CD14-positive monocyte (primary cell): ENCODE results near the gene DNAH1. TPM values are rescaled to one million over a fixed set of nuclear protein-coding genes. Genes with fewer than 3 reads are reported as not detected.

Experiments
- DNase-seq, 3 donors: peaks; one replicate each; pipeline ENCODE4 v3.0.0-alpha.2; 2011 to 2022
- H2AFZ ChIP-seq: 2 replicates; pipeline ENCODE4 v1.6.0; 2012; ENCODE audit warnings: mild to moderate bottlenecking, low read depth, low read length, inconsistent platforms; ENCODE audit not compliant: insufficient read depth, poor library complexity, severe bottlenecking
- H3K27ac ChIP-seq, 2 donors: 1 replicate in 1 of 2; 2 replicates in 1 of 2; pipeline ENCODE4 v1.5.1; 2012 to 2013; ENCODE audit warnings: low read length in 2 of 2, control low read depth in 1 of 2, inconsistent platforms in 1 of 2, low read depth in 1 of 2, mild to moderate bottlenecking in 1 of 2
- H3K27me3 ChIP-seq, 2 donors: one replicate each; pipeline versions ENCODE4 v1.6.0 to v1.6.1; 2011 to 2013; ENCODE audit warnings: low read length in 2 of 2; ENCODE audit not compliant: control insufficient read depth in 2 of 2, insufficient read depth in 2 of 2
- H3K36me3 ChIP-seq, 2 donors: replicated peaks in 1 of 2; 1 replicate in 1 of 2; 2 replicates in 1 of 2; pipeline versions ENCODE4 v1.5.1 to v1.6.1; 2012 to 2013; ENCODE audit warnings: low read length in 2 of 2, control low read depth in 1 of 2, inconsistent platforms in 1 of 2, mild to moderate bottlenecking in 1 of 2; ENCODE audit not compliant: insufficient read depth in 2 of 2, control insufficient read depth in 1 of 2
- H3K4me1 ChIP-seq, 2 donors: 1 replicate in 1 of 2; 2 replicates in 1 of 2; pipeline versions ENCODE4 v1.5.1 to v1.6.1; 2012 to 2013; ENCODE audit warnings: low read length in 2 of 2, control low read depth in 1 of 2, inconsistent platforms in 1 of 2, mild to moderate bottlenecking in 1 of 2, moderate library complexity in 1 of 2; ENCODE audit not compliant: insufficient read depth in 2 of 2, control insufficient read depth in 1 of 2
- H3K4me2 ChIP-seq: replicated peaks from 2 replicates; pipeline ENCODE3; 2012; ENCODE audit warnings: low read length, moderate library complexity, mild to moderate bottlenecking; ENCODE audit not compliant: poor library complexity, severe bottlenecking; ENCODE audit errors: extremely low read depth
- H3K4me3 ChIP-seq, 3 experiments: fragments of 200-600 bp in 1 of 3; sonication (generic) in 1 of 3; replicated peaks in 1 of 3; 1 replicate in 2 of 3; 2 replicates in 1 of 3; pipeline ENCODE4 v1.5.1; 2011 to 2013; ENCODE audit warnings: low read length in 3 of 3, mild to moderate bottlenecking in 3 of 3, control low read depth in 2 of 3, low read depth in 2 of 3, inconsistent platforms in 1 of 3, moderate library complexity in 1 of 3
- H3K79me2 ChIP-seq: 2 replicates; pipeline ENCODE4 v1.6.0; 2012; ENCODE audit warnings: mild to moderate bottlenecking, control low read depth, inconsistent platforms, low read length, moderate library complexity; ENCODE audit not compliant: insufficient read depth
- H3K9ac ChIP-seq: 2 replicates; pipeline ENCODE4 v1.6.0; 2017; ENCODE audit warnings: low read length, mild to moderate bottlenecking; ENCODE audit not compliant: insufficient read depth, poor library complexity, severe bottlenecking
- H3K9me3 ChIP-seq, 2 donors: replicated peaks in 1 of 2; 1 replicate in 1 of 2; 2 replicates in 1 of 2; pipeline versions ENCODE4 v1.5.1 to v1.6.1; 2012 to 2013; ENCODE audit warnings: low read length in 2 of 2, control low read depth in 1 of 2; ENCODE audit not compliant: control insufficient read depth in 1 of 2, insufficient read depth in 1 of 2
- H4K20me1 ChIP-seq: 2 replicates; pipeline ENCODE4 v1.6.0; 2012; ENCODE audit warnings: mild to moderate bottlenecking, low read length, control low read depth, moderate library complexity; ENCODE audit not compliant: insufficient read depth
- H3K27ac Mint-ChIP-seq, 7 donors: one replicate each; pipeline ENCODE4 v1.8.0; 2020; ENCODE audit warnings: mild to moderate bottlenecking in 7 of 7, mixed read lengths in 7 of 7, moderate library complexity in 6 of 7, inconsistent platforms in 2 of 7
- H3K27me3 Mint-ChIP-seq, 3 donors: one replicate each; pipeline ENCODE4 v1.8.0; 2021 to 2022; ENCODE audit warnings: low read depth in 3 of 3, mild to moderate bottlenecking in 3 of 3, mixed read lengths in 3 of 3, moderate library complexity in 3 of 3, inconsistent platforms in 1 of 3
- H3K36me3 Mint-ChIP-seq, 2 donors: one replicate each; pipeline ENCODE4 v1.8.0; 2020; ENCODE audit warnings: mixed read lengths in 2 of 2, inconsistent platforms in 1 of 2, mild to moderate bottlenecking in 1 of 2
- H3K4me1 Mint-ChIP-seq: one replicate; pipeline ENCODE4 v1.8.0; 2020; ENCODE audit warnings: mild to moderate bottlenecking, mixed read lengths
- H3K4me3 Mint-ChIP-seq, 2 donors: one replicate each; pipeline ENCODE4 v1.8.0; 2020; ENCODE audit warnings: mild to moderate bottlenecking in 2 of 2, mixed read lengths in 2 of 2, moderate library complexity in 1 of 2
- H3K9me3 Mint-ChIP-seq, 7 donors: one replicate each; pipeline ENCODE4 v1.8.0; 2020 to 2022; ENCODE audit warnings: mixed read lengths in 7 of 7, mild to moderate bottlenecking in 6 of 7, moderate library complexity in 6 of 7, inconsistent platforms in 2 of 7
- WGBS: methylation state at CpG from one replicate; pipeline ENCODE4 v1.1.5; 2013; ENCODE audit warnings: missing lambda C conversion rate; ENCODE audit not compliant: insufficient coverage; 5-methylcytosine and 5-hydroxymethylcytosine counted together
- intact Hi-C, 2 donors: fragments of 100-400 bp; cut with micrococcal nuclease; formaldehyde crosslinking; loops; one replicate each; pipeline versions ENCODE4 v1.15.0 to v1.15.1; 2023
- polyA plus RNA-seq, 3 donors: library from polyadenylated mRNA; depleted of rRNA in 1 of 3; unstranded in 2 of 3; stranded (reverse) in 1 of 3; fragments of 300-500 nt in 2 of 3; fragments of >200 nt in 1 of 3; fragmentation: Illumina TruSeq in 2 of 3; gene quantifications; 1 replicate in 2 of 3; 2 replicates in 1 of 3; pipeline ENCODE4 v1.2.3, GENCODE V29; 2012 to 2021
- TF ChIP-seq, protein P1 (sequence below): fragments of 200-600 bp; IDR thresholded peaks from one replicate; pipeline ENCODE4 v1.8.0; 2022; ENCODE audit warnings: antibody characterized with exemption, mild to moderate bottlenecking

The DNAH1 gene
- polyA plus RNA-seq, 3 donors, result 0.15 to 47.0 (median 0.25) TPM

DNA sequence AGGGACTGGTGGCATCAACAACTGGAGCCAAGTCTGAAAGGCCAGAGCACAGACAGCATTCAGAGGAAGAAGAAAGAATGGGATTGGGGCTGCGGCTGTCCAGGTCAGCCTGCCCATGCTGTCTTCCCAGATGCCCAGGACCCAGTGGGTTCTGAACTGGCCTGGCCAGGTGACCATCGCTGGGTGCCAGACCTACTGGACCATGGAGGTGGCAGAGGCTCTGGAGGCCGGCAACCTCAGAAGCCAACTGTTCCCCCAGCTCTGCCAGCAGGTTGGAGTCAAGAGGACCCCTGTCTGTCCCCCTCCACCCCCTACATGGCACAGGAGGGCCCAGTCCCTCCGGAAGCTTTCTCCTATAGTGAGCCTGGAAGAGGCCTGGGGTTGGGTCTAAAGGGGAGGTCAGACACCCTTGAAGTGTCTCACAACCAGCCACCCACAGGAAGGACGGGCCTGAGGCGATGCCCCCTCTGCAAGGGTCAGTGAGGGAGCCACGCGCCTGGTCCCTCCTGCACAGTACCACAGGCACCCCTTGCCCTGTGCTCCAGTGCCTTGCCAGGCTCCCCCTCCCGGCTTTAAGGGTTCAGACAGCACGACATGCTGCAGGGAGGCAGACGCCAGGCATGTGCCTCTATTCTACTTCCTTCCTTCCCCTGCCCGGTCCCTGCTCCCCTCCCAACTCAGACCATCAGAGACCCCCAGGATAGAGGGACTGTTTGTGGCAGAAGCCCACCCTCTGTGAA lies 43.2 kb downstream of the DNAH1 start:
- Histone ChIP-seq H3K36me3 (peaks cover 79 to 98% of the 10 kb centered on the region in 2 donors), H3K27ac (no peak overlapping the region), H4K20me1 (no peaks in the 10 kb centered on the region), H3K4me2 (no peak overlapping the region), H3K9ac (no peak overlapping the region), H2AFZ (no peak overlapping the region), H3K4me1 (no peaks in the 10 kb centered on the region), H3K9me3 (no peaks in the 10 kb centered on the region), H3K4me3 (no peak overlapping the region), H3K79me2 (no peaks in the 10 kb centered on the region), H3K27me3 (no peaks in the 10 kb centered on the region)
- 95% methylated on average over 8 of the region's 12 CpGs for WGBS
- H3K36me3 Mint-ChIP-seq, result peaks cover 83 to 96% of the 10 kb centered on the region in 2 donors
- H3K27ac Mint-ChIP-seq, result peak overlapping the region in 1 of 7 donors; percentile 10
- TF ChIP-seq, protein P1, sequence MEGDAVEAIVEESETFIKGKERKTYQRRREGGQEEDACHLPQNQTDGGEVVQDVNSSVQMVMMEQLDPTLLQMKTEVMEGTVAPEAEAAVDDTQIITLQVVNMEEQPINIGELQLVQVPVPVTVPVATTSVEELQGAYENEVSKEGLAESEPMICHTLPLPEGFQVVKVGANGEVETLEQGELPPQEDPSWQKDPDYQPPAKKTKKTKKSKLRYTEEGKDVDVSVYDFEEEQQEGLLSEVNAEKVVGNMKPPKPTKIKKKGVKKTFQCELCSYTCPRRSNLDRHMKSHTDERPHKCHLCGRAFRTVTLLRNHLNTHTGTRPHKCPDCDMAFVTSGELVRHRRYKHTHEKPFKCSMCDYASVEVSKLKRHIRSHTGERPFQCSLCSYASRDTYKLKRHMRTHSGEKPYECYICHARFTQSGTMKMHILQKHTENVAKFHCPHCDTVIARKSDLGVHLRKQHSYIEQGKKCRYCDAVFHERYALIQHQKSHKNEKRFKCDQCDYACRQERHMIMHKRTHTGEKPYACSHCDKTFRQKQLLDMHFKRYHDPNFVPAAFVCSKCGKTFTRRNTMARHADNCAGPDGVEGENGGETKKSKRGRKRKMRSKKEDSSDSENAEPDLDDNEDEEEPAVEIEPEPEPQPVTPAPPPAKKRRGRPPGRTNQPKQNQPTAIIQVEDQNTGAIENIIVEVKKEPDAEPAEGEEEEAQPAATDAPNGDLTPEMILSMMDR, result no peak
- no peaks in the 10 kb centered on the region for H3K4me1 Mint-ChIP-seq
- H3K4me3 Mint-ChIP-seq, result no peak overlapping the region
- H3K9me3 Mint-ChIP-seq, result no peaks in the 10 kb centered on the region
- intact Hi-C loops, result no loop called here
- no peak for DNase-seq
- peaks cover 0 to 2% (median 2%) of the 10 kb centered on the region in 3 donors for H3K27me3 Mint-ChIP-seq

DNA sequence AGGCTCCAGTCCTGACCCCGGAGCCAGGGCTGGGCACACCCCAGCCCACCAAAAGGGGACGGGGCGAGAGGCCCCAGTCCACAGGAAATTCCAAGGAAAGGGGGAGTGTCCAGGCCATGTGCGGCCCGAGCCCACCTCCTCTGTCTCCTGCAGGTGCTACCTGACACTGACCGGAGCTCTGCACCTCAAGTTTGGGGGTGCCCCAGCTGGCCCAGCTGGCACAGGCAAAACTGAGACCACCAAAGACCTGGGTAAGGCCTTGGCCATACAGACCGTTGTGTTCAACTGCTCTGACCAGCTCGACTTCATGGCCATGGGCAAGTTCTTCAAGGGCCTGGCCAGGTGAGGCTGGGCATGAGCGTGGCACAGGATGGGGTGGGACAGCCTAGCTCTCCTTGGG lies 44.9 kb downstream of the DNAH1 start:
- H3K9me3 ChIP-seq, result no peaks in the 10 kb centered on the region
- intact Hi-C loops, result no loop called here
- H3K27me3 Mint-ChIP-seq, result peaks cover 0 to 4% (median 2%) of the 10 kb centered on the region in 3 donors
- WGBS, result 98% methylated on average over 9 of the region's 9 CpGs
- no peaks in the 10 kb centered on the region for H3K79me2 ChIP-seq
- H3K4me3 ChIP-seq, result no peak overlapping the region
- H3K27ac ChIP-seq, result no peak overlapping the region
- H3K36me3 ChIP-seq, result peaks cover 81 to 99% of the 10 kb centered on the region in 2 donors
- TF ChIP-seq, protein P1, result no peak
- DNase-seq, result no peak
- no peak overlapping the region for H3K4me3 Mint-ChIP-seq
- H3K4me2 ChIP-seq, result no peak overlapping the region
- no peak overlapping the region for H3K27ac Mint-ChIP-seq
- H2AFZ ChIP-seq, result no peak overlapping the region
- H3K9ac ChIP-seq, result no peak overlapping the region
- H3K27me3 ChIP-seq, result no peaks in the 10 kb centered on the region
- H3K4me1 Mint-ChIP-seq, result no peaks in the 10 kb centered on the region
- H3K4me1 ChIP-seq, result no peaks in the 10 kb centered on the region
- no peaks in the 10 kb centered on the region for H3K9me3 Mint-ChIP-seq
- H3K36me3 Mint-ChIP-seq, result peaks cover 85 to 96% of the 10 kb centered on the region in 2 donors
- H4K20me1 ChIP-seq, result no peaks in the 10 kb centered on the region
